Keratinocyte (primary cell): Measurements from ENCODE around the gene IGFLR1.

Experiments used
- EZH2 ChIP-seq: IDR thresholded peaks from one replicate; pipeline ENCODE4 v1.6.1; 2012; ENCODE audit warnings: inconsistent platforms, mild to moderate bottlenecking, low read length, moderate library complexity
- TF ChIP-seq, protein P1 (sequence below), 3 experiments: IDR thresholded peaks in 1 of 3; conservative IDR thresholded peaks in 1 of 3; optimal IDR thresholded peaks in 1 of 3; 2 replicates in 2 of 3; 3 replicates in 1 of 3; pipeline versions ENCODE3 to v1.5.1; 2011; ENCODE audit warnings: low read length in 3 of 3, mild to moderate bottlenecking in 3 of 3, moderate library complexity in 2 of 3, control low read depth in 1 of 3, inconsistent platforms in 1 of 3; ENCODE audit not compliant: insufficient read depth in 2 of 3; ENCODE audit errors: extremely low read depth in 1 of 3

DNA sequence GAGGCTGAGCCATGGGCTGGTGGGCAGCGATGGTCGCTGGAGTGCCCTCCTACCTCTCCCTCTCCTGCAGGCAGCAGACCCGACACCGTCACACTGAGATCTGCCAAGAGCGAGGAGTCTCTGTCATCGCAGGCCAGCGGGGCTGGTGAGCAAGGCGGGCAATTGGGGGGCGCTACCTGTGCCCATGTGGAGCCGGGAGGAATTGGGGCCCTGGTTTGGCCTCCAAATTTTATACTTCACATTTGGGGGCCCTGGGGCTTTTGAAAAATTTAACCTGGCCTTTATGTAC, 43.0 kb upstream of the IGFLR1 start:
- TF ChIP-seq, protein P1, sequence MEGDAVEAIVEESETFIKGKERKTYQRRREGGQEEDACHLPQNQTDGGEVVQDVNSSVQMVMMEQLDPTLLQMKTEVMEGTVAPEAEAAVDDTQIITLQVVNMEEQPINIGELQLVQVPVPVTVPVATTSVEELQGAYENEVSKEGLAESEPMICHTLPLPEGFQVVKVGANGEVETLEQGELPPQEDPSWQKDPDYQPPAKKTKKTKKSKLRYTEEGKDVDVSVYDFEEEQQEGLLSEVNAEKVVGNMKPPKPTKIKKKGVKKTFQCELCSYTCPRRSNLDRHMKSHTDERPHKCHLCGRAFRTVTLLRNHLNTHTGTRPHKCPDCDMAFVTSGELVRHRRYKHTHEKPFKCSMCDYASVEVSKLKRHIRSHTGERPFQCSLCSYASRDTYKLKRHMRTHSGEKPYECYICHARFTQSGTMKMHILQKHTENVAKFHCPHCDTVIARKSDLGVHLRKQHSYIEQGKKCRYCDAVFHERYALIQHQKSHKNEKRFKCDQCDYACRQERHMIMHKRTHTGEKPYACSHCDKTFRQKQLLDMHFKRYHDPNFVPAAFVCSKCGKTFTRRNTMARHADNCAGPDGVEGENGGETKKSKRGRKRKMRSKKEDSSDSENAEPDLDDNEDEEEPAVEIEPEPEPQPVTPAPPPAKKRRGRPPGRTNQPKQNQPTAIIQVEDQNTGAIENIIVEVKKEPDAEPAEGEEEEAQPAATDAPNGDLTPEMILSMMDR (optimal IDR thresholded peaks at IDR 0.05 in 1 of 3, IDR thresholded peaks at IDR 0.05 in 1 of 3, conservative IDR thresholded peaks at IDR 0.05 in 1 of 3; ENCODE audit: extremely low read depth in 1 of 3, insufficient read depth in 2 of 3, low read length in 3 of 3), result no peak
- no peak for TF ChIP-seq EZH2
